H1 (cell line): ENCODE data around the gene KCNMA1. TPM values are rescaled to one million over a fixed set of nuclear protein-coding genes. Genes with fewer than 3 reads are reported as not detected.

ENCODE experiments used
- CTCF ChIA-PET: fragments of 300-600 bp; sonication (Branson Sonifier 250); formaldehyde crosslinking; loops from one replicate; lab custom pipeline; 2021; ENCODE audit not compliant: partially characterized antibody; lab: Charles Lee
- POLR2A ChIA-PET: fragments of 300-600 bp; sonication (Branson Sonifier 250); formaldehyde crosslinking; loops from one replicate; lab custom pipeline; 2021; ENCODE audit warnings: inconsistent platforms; ENCODE audit not compliant: partially characterized antibody; lab: Charles Lee
- DNase-seq, 2 experiments: peaks; one replicate each; pipeline versions ENCODE4 v3.0.0 to v3.0.0-alpha.2; 2010 to 2022; ENCODE audit warnings: low spot score in 2 of 2, low read depth in 1 of 2, mixed read lengths in 1 of 2
- FAIRE-seq: peaks from 2 replicates; lab custom pipeline; 2011; peaks lifted over from hg19 to GRCh38; lab: Jason Lieb, UNC
- H2AFZ ChIP-seq: 2 replicates; pipeline ENCODE4 v1.8.1; 2012; ENCODE audit warnings: low read length, inconsistent platforms
- H2AK5ac ChIP-seq: 2 replicates; pipeline ENCODE4 v1.6.1; 2013; ENCODE audit warnings: low read depth, low read length
- H2BK120ac ChIP-seq: replicated peaks from 2 replicates; pipeline ENCODE3; 2013; ENCODE audit warnings: low read depth, low read length, inconsistent platforms
- H2BK12ac ChIP-seq: 2 replicates; pipeline ENCODE4 v1.6.1; 2013; ENCODE audit warnings: low read depth, low read length
- H2BK15ac ChIP-seq: 2 replicates; pipeline ENCODE4 v1.6.1; 2013; ENCODE audit warnings: low read length
- H2BK20ac ChIP-seq: 2 replicates; pipeline ENCODE4 v1.6.1; 2013; ENCODE audit warnings: low read length
- H2BK5ac ChIP-seq: 2 replicates; pipeline ENCODE4 v1.6.1; 2013; ENCODE audit warnings: low read depth, low read length
- H3K14ac ChIP-seq: 2 replicates; pipeline ENCODE4 v1.6.1; 2013; ENCODE audit warnings: inconsistent platforms; ENCODE audit not compliant: insufficient read length
- H3K18ac ChIP-seq: 2 replicates; pipeline ENCODE4 v1.6.1; 2013; ENCODE audit warnings: low read length; ENCODE audit errors: extremely low read depth
- H3K23ac ChIP-seq: 2 replicates; pipeline ENCODE4 v1.6.1; 2013; ENCODE audit warnings: inconsistent platforms; ENCODE audit not compliant: insufficient read length
- H3K23me2 ChIP-seq: 2 replicates; pipeline ENCODE4 v1.6.1; 2013; ENCODE audit warnings: low read depth, low read length
- H3K27ac ChIP-seq: 2 replicates; pipeline ENCODE4 v1.6.1; 2011; ENCODE audit warnings: low read depth, low read length, inconsistent platforms
- H3K27me3 ChIP-seq, 4 experiments: replicated peaks in 1 of 4; 1 replicate in 1 of 4; 2 replicates in 3 of 4; pipeline versions ENCODE4 v1.6.1 to v1.8.1; 2011 to 2013; ENCODE audit warnings: low read length in 3 of 4, mild to moderate bottlenecking in 3 of 4, inconsistent platforms in 2 of 4, mixed read lengths in 2 of 4, moderate library complexity in 1 of 4; ENCODE audit not compliant: control insufficient read depth in 3 of 4, insufficient read depth in 3 of 4; ENCODE audit errors: extremely low read depth in 1 of 4
- H3K36me3 ChIP-seq, 4 experiments: 2 replicates each; pipeline versions ENCODE4 v1.6.1 to v1.8.1; 2011 to 2013; ENCODE audit warnings: mild to moderate bottlenecking in 4 of 4, low read length in 3 of 4, moderate library complexity in 2 of 4, control low read depth in 1 of 4, inconsistent platforms in 1 of 4; ENCODE audit not compliant: insufficient read depth in 4 of 4, control insufficient read depth in 2 of 4
- H3K4ac ChIP-seq: replicated peaks from 2 replicates; pipeline ENCODE3; 2013; ENCODE audit warnings: low read length, low read depth, mixed read lengths, inconsistent platforms; ENCODE audit not compliant: insufficient read length
- H3K4me1 ChIP-seq, 4 experiments: replicated peaks in 1 of 4; 1 replicate in 1 of 4; 2 replicates in 3 of 4; pipeline versions ENCODE4 v1.6.1 to v1.8.1; 2011 to 2013; ENCODE audit warnings: low read length in 3 of 4, inconsistent platforms in 2 of 4, mixed read lengths in 1 of 4; ENCODE audit not compliant: insufficient read depth in 4 of 4, control insufficient read depth in 3 of 4
- H3K4me2 ChIP-seq, 2 experiments: 2 replicates each; pipeline versions ENCODE4 v1.6.1 to v1.8.1; 2011 to 2013; ENCODE audit warnings: low read depth in 2 of 2, low read length in 2 of 2, control low read depth in 1 of 2, inconsistent platforms in 1 of 2, mild to moderate bottlenecking in 1 of 2; ENCODE audit not compliant: insufficient read depth in 1 of 2
- H3K4me3 ChIP-seq, 4 experiments: fragments of 200-600, 300-600 bp in 1 of 4; sonication (generic), shearing (Covaris generic), sonication (Bioruptor Twin) in 1 of 4; 2 replicates each; pipeline versions ENCODE4 v1.5.1 to v1.8.1; 2011 to 2016; ENCODE audit warnings: low read length in 4 of 4, low read depth in 3 of 4, control low read depth in 2 of 4, inconsistent platforms in 2 of 4, mild to moderate bottlenecking in 2 of 4, mixed read lengths in 1 of 4, moderate library complexity in 1 of 4; ENCODE audit not compliant: insufficient read depth in 2 of 4; ENCODE audit errors: extremely low read depth in 1 of 4
- H3K56ac ChIP-seq: replicated peaks from 2 replicates; pipeline ENCODE3; 2013; ENCODE audit warnings: low read depth, mild to moderate bottlenecking, mixed read lengths, low read length, inconsistent platforms; ENCODE audit not compliant: insufficient read length
- H3K79me1 ChIP-seq: 2 replicates; pipeline ENCODE4 v1.6.1; 2013; ENCODE audit warnings: low read depth, low read length, control low read depth
- H3K79me2 ChIP-seq, 2 experiments: 2 replicates each; pipeline versions ENCODE4 v1.6.1 to v1.8.1; 2012 to 2013; ENCODE audit warnings: low read length in 2 of 2, mild to moderate bottlenecking in 2 of 2, inconsistent platforms in 1 of 2; ENCODE audit not compliant: insufficient read depth in 2 of 2, control insufficient read depth in 1 of 2
- H3K9ac ChIP-seq, 4 experiments: replicated peaks in 1 of 4; 1 replicate in 1 of 4; 2 replicates in 3 of 4; pipeline versions ENCODE4 v1.6.1 to v1.8.1; 2011 to 2013; ENCODE audit warnings: low read depth in 3 of 4, low read length in 3 of 4, control low read depth in 2 of 4, mild to moderate bottlenecking in 2 of 4, moderate library complexity in 2 of 4, inconsistent platforms in 1 of 4; ENCODE audit errors: extremely low read depth in 1 of 4
- H3K9me3 ChIP-seq, 2 experiments: 2 replicates each; pipeline versions ENCODE4 v1.6.1 to v1.8.1; 2012 to 2013; ENCODE audit warnings: mild to moderate bottlenecking in 2 of 2, moderate library complexity in 2 of 2, control low read depth in 1 of 2, inconsistent platforms in 1 of 2, low read depth in 1 of 2, low read length in 1 of 2, mixed read lengths in 1 of 2; ENCODE audit not compliant: insufficient read depth in 2 of 2
- H4K20me1 ChIP-seq, 2 experiments: replicated peaks in 1 of 2; 2 replicates each; pipeline versions ENCODE3 to v1.8.1; 2011 to 2013; ENCODE audit warnings: inconsistent platforms in 2 of 2, low read length in 2 of 2, mild to moderate bottlenecking in 1 of 2; ENCODE audit not compliant: insufficient read depth in 2 of 2, control insufficient read depth in 1 of 2
- H4K5ac ChIP-seq: 2 replicates; pipeline ENCODE4 v1.6.1; 2013; ENCODE audit warnings: low read length, low read depth, mixed read lengths, inconsistent platforms; ENCODE audit not compliant: insufficient read length
- H4K8ac ChIP-seq: 2 replicates; pipeline ENCODE4 v1.8.0; 2013; ENCODE audit warnings: mild to moderate bottlenecking, moderate library complexity, low read length, inconsistent platforms; ENCODE audit not compliant: insufficient read depth; ENCODE audit errors: extremely low read depth
- H4K91ac ChIP-seq: replicated peaks from 2 replicates; pipeline ENCODE3; 2013; ENCODE audit warnings: low read length, mixed read lengths, inconsistent platforms; ENCODE audit not compliant: insufficient read length
- BCL11A ChIP-seq, 2 experiments: IDR thresholded peaks; one replicate each; pipeline ENCODE4 v1.6.1; 2011; ENCODE audit warnings: low read depth in 2 of 2, low read length in 2 of 2, mild to moderate bottlenecking in 2 of 2
- BRCA1 ChIP-seq: IDR thresholded peaks from 2 replicates; pipeline ENCODE4 v1.6.1; 2012; ENCODE audit warnings: low read depth, low read length, improper control_type of control experiment
- CEBPB ChIP-seq: IDR thresholded peaks from 2 replicates; pipeline ENCODE4 v1.6.1; 2012; ENCODE audit warnings: low read depth, low read length
- CHD1 ChIP-seq: IDR thresholded peaks from 2 replicates; pipeline ENCODE4 v1.6.1; 2012; ENCODE audit warnings: low read depth, low read length, improper control_type of control experiment
- FOSL1 ChIP-seq: IDR thresholded peaks from 2 replicates; pipeline ENCODE4 v1.6.1; 2011; ENCODE audit warnings: mild to moderate bottlenecking, low read depth, low read length, moderate library complexity; ENCODE audit not compliant: insufficient read depth
- GTF2F1 ChIP-seq: IDR thresholded peaks from 2 replicates; pipeline ENCODE4 v1.6.1; 2012; ENCODE audit warnings: low read depth, low read length, improper control_type of control experiment, borderline replicate concordance
- JUN ChIP-seq: IDR thresholded peaks from 2 replicates; pipeline ENCODE4 v1.6.1; 2011; ENCODE audit warnings: low read depth, mild to moderate bottlenecking, improper control_type of control experiment, low read length
- JUND ChIP-seq: IDR thresholded peaks from 2 replicates; pipeline ENCODE4 v1.6.1; 2011; ENCODE audit warnings: mild to moderate bottlenecking, improper control_type of control experiment, low read length
- POU5F1 ChIP-seq: IDR thresholded peaks from 2 replicates; pipeline ENCODE4 v1.6.1; 2011; ENCODE audit warnings: low read depth, mild to moderate bottlenecking, low read length, moderate library complexity
- RAD21 ChIP-seq, 2 experiments: IDR thresholded peaks in 1 of 2; conservative IDR thresholded peaks in 1 of 2; 2 replicates each; pipeline ENCODE4 v1.6.1; 2011; ENCODE audit warnings: low read depth in 2 of 2, low read length in 2 of 2, improper control_type of control experiment in 1 of 2, inconsistent platforms in 1 of 2, mild to moderate bottlenecking in 1 of 2, moderate library complexity in 1 of 2
- TEAD4 ChIP-seq: IDR thresholded peaks from 2 replicates; pipeline ENCODE4 v1.6.1; 2012; ENCODE audit warnings: low read depth, low read length, inconsistent platforms, mixed read lengths
- USF2 ChIP-seq: IDR thresholded peaks from 2 replicates; pipeline ENCODE4 v1.6.1; 2011; ENCODE audit warnings: low read length, improper control_type of control experiment
- WGBS, 2 experiments: shearing (Covaris generic) in 1 of 2; methylation state at CpG; one replicate each; pipeline versions ENCODE4 v1.1.6 to v1.1.7; 2013 to 2015; ENCODE audit warnings: low lambda C conversion rate in 2 of 2, mixed read lengths in 2 of 2, inconsistent platforms in 1 of 2, low coverage in 1 of 2, missing lambda C conversion rate in 1 of 2; ENCODE audit not compliant: insufficient replicate concordance in 2 of 2, insufficient coverage in 1 of 2, insufficient read length in 1 of 2; ENCODE audit errors: extremely low coverage in 1 of 2, missing lambda C conversion rate in 1 of 2; 5-methylcytosine and 5-hydroxymethylcytosine counted together
- polyA plus RNA-seq, 7 experiments: library from polyadenylated mRNA; depleted of rRNA in 3 of 7; stranded (reverse) in 5 of 7; unstranded in 2 of 7; fragments of >200 nt in 5 of 7; fragments of 200-250 nt in 2 of 7; gene quantifications; 1 replicate in 5 of 7; 2 replicates in 1 of 7; 4 replicates in 1 of 7; pipeline versions ENCODE4 v1.2.1 to v1.2.3, GENCODE V29; 2011 to 2013; ENCODE audit warnings: missing spikeins in 2 of 7, mixed read lengths in 2 of 7
- total RNA-seq: library from RNA; stranded (reverse); fragmentation: NEBNext Ultra II Directional; extraction: Animal tissue kit (Norgen Biotek cat#: 25700); gene quantifications from 2 replicates; pipeline ENCODE4 v1.2.1, GENCODE V29; 2021

Gene KCNMA1
- total and polyA plus RNA-seq, 2 of the 8 experiments (the other 6 are each of a cell fraction or from before 2014, with no cell fraction given): 10.2 to 11.1 TPM

- H3K4me3 ChIP-seq: no peak overlapping the region
- FAIRE-seq: no peak
Observed at GRCh38 chr10:77381750-77382149, 255.9 kb downstream of the KCNMA1 start.

More at GRCh38 chr10:77381750-77382149, 255.9 kb downstream of the KCNMA1 start:
- Histone ChIP-seq H3K36me3 (no peaks in the 10 kb centered on the region), H4K20me1 (no peaks in the 10 kb centered on the region), H3K4me1 (peaks cover 0 to 2% (median 0%) of the 10 kb centered on the region in 4 experiments; a peak in 2 of 7 replicates), H2AK5ac (no peak overlapping the region), H4K8ac (no peak overlapping the region), H4K91ac (no peak overlapping the region), H3K14ac (no peak overlapping the region), H2BK5ac (no peak overlapping the region), H3K56ac (no peak overlapping the region), H3K4me2 (no peak overlapping the region), H4K5ac (no peak overlapping the region), H2BK20ac (no peak overlapping the region), H3K27me3 (no peaks in the 10 kb centered on the region), H3K79me2 (no peaks in the 10 kb centered on the region), H2BK12ac (no peak overlapping the region), H3K9ac (no peak overlapping the region)
- 96% methylated on average over 4 of the region's 4 CpGs; no CpG with 5 or more reads in 1 of the 2 experiments for WGBS, 2 experiments
- TF ChIP-seq BRCA1 (no peak), GTF2F1 (no peak), TEAD4 (no peak), RAD21 (IDR thresholded peaks at IDR 0.05 in 1 of 2, conservative IDR thresholded peaks at IDR 0.05 in 1 of 2; ENCODE audit: low read depth in 2 of 2, low read length in 2 of 2) (no peak), JUND (no peak), JUN (no peak), BCL11A (IDR thresholded peaks at IDR 0.05; ENCODE audit: low read depth in 2 of 2, low read length in 2 of 2) (no peak), CEBPB (no peak), POU5F1 (no peak), CHD1 (no peak), USF2 (no peak), FOSL1 (no peak)
- TF ChIP-seq, all 59 proteins: peak for 0
- Histone ChIP-seq H2BK15ac (peak overlapping the region; percentile 33; the same call in 1 of the 2 replicates), H3K4ac (no peak overlapping the region), H3K9me3 (no peaks in the 10 kb centered on the region), H3K23me2 (no peaks in the 10 kb centered on the region), H3K23ac (no peak overlapping the region), H2AFZ (no peak overlapping the region), H2BK120ac (no peak overlapping the region), H3K79me1 (no peaks in the 10 kb centered on the region), H3K18ac (no peak overlapping the region), H3K27ac (no peak overlapping the region)
- ChIA-PET CTCF (interaction anchor here (0.9 to 1.8 kb wide), 5 partner anchors 10 to 259 kb away, joined by 3 to 7 read pairs (median 3); no protein-coding TSS in a partner anchor), POLR2A (no interaction called here)
- no peak for DNase-seq
